ENCODE results near the gene IFI6.

DNA sequence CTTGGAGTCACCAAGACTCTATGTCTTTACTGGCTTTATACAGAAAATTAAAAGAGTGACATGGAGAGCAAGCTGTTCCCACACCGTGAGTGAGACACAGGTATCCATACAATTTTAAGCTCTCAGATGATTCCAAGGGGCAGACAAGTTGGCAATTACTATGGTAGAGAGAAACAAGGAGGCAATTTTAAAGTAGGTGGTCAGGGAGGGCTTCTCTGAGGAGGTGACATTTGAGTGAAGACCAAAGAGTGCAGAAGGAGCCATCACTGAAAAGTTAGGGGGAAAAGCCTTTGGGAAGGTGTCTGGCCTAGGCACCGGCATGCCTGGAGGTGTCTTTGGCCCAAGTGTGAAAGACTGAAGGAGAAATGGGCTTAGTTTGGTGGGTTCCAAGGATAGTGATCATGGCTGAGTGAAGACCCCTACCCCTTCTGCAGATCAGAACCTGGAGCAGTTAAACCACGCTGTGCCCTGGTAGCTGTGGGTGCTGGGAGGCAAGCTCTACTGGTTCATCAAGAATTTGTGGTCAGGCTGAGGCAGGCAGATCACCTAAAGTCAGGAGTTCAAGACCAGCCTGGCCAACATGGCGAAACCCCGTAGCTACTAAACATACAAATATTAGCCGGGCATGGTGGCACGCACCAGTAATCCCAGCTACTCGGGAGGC lies 10.4 kb downstream of the IFI6 start:
- no peak for TF ChIP-seq EZH2 (IDR thresholded peaks at IDR 0.05; ENCODE audit: borderline replicate concordance, low read length)
- TF ChIP-seq, protein P1, sequence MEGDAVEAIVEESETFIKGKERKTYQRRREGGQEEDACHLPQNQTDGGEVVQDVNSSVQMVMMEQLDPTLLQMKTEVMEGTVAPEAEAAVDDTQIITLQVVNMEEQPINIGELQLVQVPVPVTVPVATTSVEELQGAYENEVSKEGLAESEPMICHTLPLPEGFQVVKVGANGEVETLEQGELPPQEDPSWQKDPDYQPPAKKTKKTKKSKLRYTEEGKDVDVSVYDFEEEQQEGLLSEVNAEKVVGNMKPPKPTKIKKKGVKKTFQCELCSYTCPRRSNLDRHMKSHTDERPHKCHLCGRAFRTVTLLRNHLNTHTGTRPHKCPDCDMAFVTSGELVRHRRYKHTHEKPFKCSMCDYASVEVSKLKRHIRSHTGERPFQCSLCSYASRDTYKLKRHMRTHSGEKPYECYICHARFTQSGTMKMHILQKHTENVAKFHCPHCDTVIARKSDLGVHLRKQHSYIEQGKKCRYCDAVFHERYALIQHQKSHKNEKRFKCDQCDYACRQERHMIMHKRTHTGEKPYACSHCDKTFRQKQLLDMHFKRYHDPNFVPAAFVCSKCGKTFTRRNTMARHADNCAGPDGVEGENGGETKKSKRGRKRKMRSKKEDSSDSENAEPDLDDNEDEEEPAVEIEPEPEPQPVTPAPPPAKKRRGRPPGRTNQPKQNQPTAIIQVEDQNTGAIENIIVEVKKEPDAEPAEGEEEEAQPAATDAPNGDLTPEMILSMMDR (IDR thresholded peaks at IDR 0.05; ENCODE audit: low read length): no peak
